ENCODE data around the gene C16orf90.

- TF ChIP-seq, protein P1, sequence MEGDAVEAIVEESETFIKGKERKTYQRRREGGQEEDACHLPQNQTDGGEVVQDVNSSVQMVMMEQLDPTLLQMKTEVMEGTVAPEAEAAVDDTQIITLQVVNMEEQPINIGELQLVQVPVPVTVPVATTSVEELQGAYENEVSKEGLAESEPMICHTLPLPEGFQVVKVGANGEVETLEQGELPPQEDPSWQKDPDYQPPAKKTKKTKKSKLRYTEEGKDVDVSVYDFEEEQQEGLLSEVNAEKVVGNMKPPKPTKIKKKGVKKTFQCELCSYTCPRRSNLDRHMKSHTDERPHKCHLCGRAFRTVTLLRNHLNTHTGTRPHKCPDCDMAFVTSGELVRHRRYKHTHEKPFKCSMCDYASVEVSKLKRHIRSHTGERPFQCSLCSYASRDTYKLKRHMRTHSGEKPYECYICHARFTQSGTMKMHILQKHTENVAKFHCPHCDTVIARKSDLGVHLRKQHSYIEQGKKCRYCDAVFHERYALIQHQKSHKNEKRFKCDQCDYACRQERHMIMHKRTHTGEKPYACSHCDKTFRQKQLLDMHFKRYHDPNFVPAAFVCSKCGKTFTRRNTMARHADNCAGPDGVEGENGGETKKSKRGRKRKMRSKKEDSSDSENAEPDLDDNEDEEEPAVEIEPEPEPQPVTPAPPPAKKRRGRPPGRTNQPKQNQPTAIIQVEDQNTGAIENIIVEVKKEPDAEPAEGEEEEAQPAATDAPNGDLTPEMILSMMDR (conservative IDR thresholded peaks at IDR 0.05 in 1 of 2, IDR thresholded peaks at IDR 0.05 in 1 of 2; ENCODE audit: low read depth in 1 of 2, low read length in 2 of 2), result no peak
- no peak for TF ChIP-seq EZH2 (IDR thresholded peaks at IDR 0.05; ENCODE audit: low read length, missing control alignments)
These were observed 8.2 kb upstream of the C16orf90 start for GRCh38 chr16:3503523-3503922.

All from fibroblast of lung (primary cell).